ENCODE results near the gene TMEM81.

- TF ChIP-seq CTCF (IDR thresholded peaks at IDR 0.05) = no peak
- TF ChIP-seq EZH2phosphoT487 (IDR thresholded peaks at IDR 0.05) = no peak
- no peak for TF ChIP-seq EZH2 (IDR thresholded peaks at IDR 0.05)
Measured at GRCh38 chr1:205059660-205060059, 24.6 kb downstream of the TMEM81 start.

Measured in neural progenitor cell (in vitro differentiated cells).